ENCODE data around the gene RIMBP2. TPM values are rescaled to one million over a fixed set of nuclear protein-coding genes. Genes with fewer than 3 reads are reported as not detected.

The RIMBP2 gene
- total RNA-seq, 1 donor from 2014 or later: not detected

DNA sequence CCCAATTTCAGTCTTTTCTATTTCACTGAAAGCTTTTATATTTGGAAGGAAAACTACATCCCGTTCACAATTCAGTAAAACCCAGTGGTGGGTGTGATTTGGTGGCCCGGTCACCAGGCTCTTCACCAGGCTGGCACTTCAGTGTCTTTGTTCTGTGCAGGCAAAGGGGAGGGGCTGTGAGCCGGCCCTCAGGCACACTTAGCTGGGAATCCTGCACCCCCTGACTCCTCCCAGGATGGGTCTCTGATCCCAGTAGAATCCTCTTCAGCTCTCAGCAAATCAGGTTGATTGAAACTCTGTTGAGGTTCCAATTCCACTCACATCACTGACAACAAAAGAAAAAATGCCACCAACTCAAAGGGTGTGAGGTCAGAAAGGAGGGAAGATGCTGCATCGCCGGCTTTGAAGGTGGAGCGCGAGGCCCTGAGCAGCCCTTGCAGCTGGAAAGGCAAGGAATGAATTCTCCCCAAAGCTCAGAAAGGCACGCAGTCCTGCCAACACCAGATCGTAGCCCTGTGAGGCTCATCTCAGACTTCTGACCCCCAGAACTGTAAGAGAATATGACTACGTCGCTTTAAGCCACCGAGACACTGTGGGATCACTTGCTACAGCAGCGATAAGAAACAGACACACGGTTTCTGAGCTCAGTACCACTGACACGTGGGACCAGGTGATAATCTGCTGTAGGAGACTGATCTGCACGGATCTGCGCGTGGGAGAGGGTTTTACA is 211.8 kb downstream of the RIMBP2 start:
- H3K36me3 ChIP-seq: no peaks in the 10 kb centered on the region
- intact Hi-C loops (cut with micrococcal nuclease): no loop called here
- H3K27ac ChIP-seq (replicated peaks): no peak overlapping the region
- H3K4me1 ChIP-seq: no peaks in the 10 kb centered on the region
- H3K4me3 ChIP-seq: no peak overlapping the region
- H3K9me3 ChIP-seq (replicated peaks): no peaks in the 10 kb centered on the region
- TF ChIP-seq, protein P1, sequence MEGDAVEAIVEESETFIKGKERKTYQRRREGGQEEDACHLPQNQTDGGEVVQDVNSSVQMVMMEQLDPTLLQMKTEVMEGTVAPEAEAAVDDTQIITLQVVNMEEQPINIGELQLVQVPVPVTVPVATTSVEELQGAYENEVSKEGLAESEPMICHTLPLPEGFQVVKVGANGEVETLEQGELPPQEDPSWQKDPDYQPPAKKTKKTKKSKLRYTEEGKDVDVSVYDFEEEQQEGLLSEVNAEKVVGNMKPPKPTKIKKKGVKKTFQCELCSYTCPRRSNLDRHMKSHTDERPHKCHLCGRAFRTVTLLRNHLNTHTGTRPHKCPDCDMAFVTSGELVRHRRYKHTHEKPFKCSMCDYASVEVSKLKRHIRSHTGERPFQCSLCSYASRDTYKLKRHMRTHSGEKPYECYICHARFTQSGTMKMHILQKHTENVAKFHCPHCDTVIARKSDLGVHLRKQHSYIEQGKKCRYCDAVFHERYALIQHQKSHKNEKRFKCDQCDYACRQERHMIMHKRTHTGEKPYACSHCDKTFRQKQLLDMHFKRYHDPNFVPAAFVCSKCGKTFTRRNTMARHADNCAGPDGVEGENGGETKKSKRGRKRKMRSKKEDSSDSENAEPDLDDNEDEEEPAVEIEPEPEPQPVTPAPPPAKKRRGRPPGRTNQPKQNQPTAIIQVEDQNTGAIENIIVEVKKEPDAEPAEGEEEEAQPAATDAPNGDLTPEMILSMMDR (IDR thresholded peaks at IDR 0.05; ENCODE audit: borderline replicate concordance): no peak
- DNase-seq: no peak
- peaks cover 75% of the 10 kb centered on the region for H3K27me3 ChIP-seq (ENCODE audit: low read depth)

DNA sequence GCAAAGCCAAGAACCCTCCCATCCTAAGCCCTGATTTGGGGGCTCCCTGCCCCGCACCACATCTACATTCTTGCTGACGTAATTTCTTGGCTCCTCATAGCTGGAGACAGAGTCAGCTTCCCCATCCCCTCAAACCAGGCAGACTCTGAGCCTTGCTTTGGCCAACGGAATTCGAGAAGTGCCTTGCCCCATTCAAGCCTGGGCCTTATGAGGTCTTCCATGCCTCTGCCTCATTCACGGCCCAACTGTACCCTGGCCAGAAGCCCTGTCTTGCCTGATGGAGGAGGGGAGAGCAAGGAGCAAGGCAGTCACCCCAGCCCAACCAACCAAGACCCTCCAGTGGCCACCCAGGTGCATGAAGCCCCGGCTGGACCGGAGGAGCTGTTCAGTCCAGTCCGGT is 214.3 kb downstream of the RIMBP2 start:
- Histone ChIP-seq H3K4me3 (no peak overlapping the region), H3K36me3 (no peaks in the 10 kb centered on the region), H3K27me3 (ENCODE audit: low read depth) (peaks cover 53% of the 10 kb centered on the region), H3K27ac (replicated peaks) (no peak overlapping the region), H3K9me3 (replicated peaks) (no peaks in the 10 kb centered on the region), H3K4me1 (no peaks in the 10 kb centered on the region)
- intact Hi-C loops (cut with micrococcal nuclease): no loop called here
- TF ChIP-seq, protein P1 (IDR thresholded peaks at IDR 0.05; ENCODE audit: borderline replicate concordance): no peak
- no peak for DNase-seq

GRCh38 chr12:130500835-130501330 is 215.2 kb downstream of the RIMBP2 start:
- Histone ChIP-seq H3K4me1 (no peaks in the 10 kb centered on the region), H3K4me3 (no peak overlapping the region), H3K9me3 (replicated peaks) (no peaks in the 10 kb centered on the region), H3K27me3 (ENCODE audit: low read depth) (peaks cover 43% of the 10 kb centered on the region), H3K27ac (replicated peaks) (no peak overlapping the region), H3K36me3 (no peaks in the 10 kb centered on the region)
- intact Hi-C loops (cut with micrococcal nuclease): no loop called here
- DNase-seq: no peak
- TF ChIP-seq, protein P1 (IDR thresholded peaks at IDR 0.05; ENCODE audit: borderline replicate concordance): no peak

GRCh38 chr12:130499474-130499873 is 216.6 kb downstream of the RIMBP2 start:
- TF ChIP-seq, protein P1 (IDR thresholded peaks at IDR 0.05; ENCODE audit: borderline replicate concordance): no peak
- Histone ChIP-seq H3K36me3 (no peaks in the 10 kb centered on the region), H3K9me3 (replicated peaks) (no peaks in the 10 kb centered on the region), H3K4me1 (no peaks in the 10 kb centered on the region), H3K4me3 (no peak overlapping the region), H3K27ac (replicated peaks) (no peak overlapping the region), H3K27me3 (ENCODE audit: low read depth) (peaks cover 40% of the 10 kb centered on the region)
- DNase-seq: no peak
- intact Hi-C loops (cut with micrococcal nuclease): no loop called here

DNA sequence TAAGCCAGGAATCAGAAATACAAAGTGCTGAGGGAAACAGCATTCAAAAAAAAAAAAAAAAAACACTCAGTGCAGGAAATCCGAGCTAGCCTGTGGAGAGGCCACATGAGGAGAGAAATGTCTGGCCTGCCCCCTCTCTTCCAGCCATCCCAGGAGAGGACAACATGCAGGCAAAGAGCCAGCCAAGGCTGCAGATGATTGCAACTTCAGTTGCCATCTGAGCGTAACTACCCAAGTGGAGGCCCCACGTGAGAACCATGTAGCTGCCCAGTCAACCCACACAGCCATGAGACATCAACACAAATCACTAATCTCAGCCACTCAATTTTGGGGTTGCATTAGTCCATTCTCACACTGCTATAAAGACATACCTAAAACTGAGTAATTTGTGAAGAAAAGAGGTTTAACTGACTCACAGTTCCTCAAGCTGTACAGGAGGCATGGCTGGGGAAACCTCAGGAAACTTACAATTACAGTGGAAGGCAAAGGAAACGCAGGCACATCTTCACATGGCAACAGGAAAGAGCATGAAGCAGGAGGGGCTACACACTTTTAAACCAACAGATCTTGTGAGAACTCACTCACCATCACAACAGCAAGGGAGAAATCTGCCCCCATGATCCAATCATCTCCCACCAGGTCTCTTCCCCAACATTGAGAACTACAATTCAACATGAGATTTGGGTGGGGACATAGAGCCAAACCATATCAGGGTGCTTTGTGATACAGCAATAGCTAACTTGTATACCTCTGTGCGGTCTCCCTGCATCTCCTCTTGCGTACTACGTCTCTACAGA is 217.3 kb downstream of the RIMBP2 start:
- TF ChIP-seq, protein P1 (IDR thresholded peaks at IDR 0.05; ENCODE audit: borderline replicate concordance): no peak

More for the DNA sequence above, 217.3 kb downstream of the RIMBP2 start:
- Histone ChIP-seq H3K27ac (replicated peaks) (no peak overlapping the region), H3K9me3 (replicated peaks) (no peaks in the 10 kb centered on the region), H3K4me1 (no peaks in the 10 kb centered on the region), H3K36me3 (no peaks in the 10 kb centered on the region), H3K4me3 (no peak overlapping the region), H3K27me3 (ENCODE audit: low read depth) (peaks cover 34% of the 10 kb centered on the region)
- no peak for DNase-seq
- intact Hi-C loops (cut with micrococcal nuclease): no loop called here

Data from left ventricle myocardium inferior (tissue), 1 donor.